Hair follicle dermal papilla cell (primary cell): ENCODE measurements around the gene CCL7. TPM values are rescaled to one million over a fixed set of nuclear protein-coding genes. Genes with fewer than 3 reads are reported as not detected.

Source experiments
- total RNA-seq: library from RNA; depleted of rRNA; stranded (reverse); fragments of >200 nt; gene quantifications from 2 replicates; pipeline ENCODE4 v1.2.3, GENCODE V29; 2012

Gene CCL7
- 0.24 TPM in 1 of 2 replicates, not detected in the other for total RNA-seq

GRCh38 chr17:34269969-34270368, at the start of gene CCL7:
TSS of gene CCL7 (plus strand) at chr17:34270221. CDS start at chr17:34270291, 70 bp downstream.

GRCh38 chr17:34254651-34255380, 15.2 kb upstream of the CCL7 start, which contains the start of gene CCL2:
TSS of gene CCL2 (plus strand) at chr17:34255285. CDS start at chr17:34255350, 65 bp downstream.

GRCh38 chr17:34285286-34285792, 15.3 kb downstream of the CCL7 start, which contains the start of gene CCL11:
TSS of gene CCL11 (plus strand) at chr17:34285742. CDS start at chr17:34285809, 67 bp downstream.

GRCh38 chr17:34319039-34319483, 49.0 kb downstream of the CCL7 start, which contains the start of gene CCL8:
TSS of gene CCL8 (plus strand) at chr17:34319435. CDS start at chr17:34319502, 67 bp downstream.

Other genes starting within 250 kb of the CCL7 start
- gene CCL2, start 14.9 kb upstream of the CCL7 start, total RNA-seq = 48.5 and 59.3 TPM in 2 replicates
- 0.61 TPM in 1 of 2 replicates, not detected in the other for gene CCL11, start 15.5 kb downstream of the CCL7 start, total RNA-seq
- gene CCL8, start 49.2 kb downstream of the CCL7 start, total RNA-seq = 0.12 and 0.32 TPM in 2 replicates
- not detected in 2 replicates for gene CCL13, start 86.3 kb downstream of the CCL7 start, total RNA-seq
- gene CCL1, start 93.0 kb downstream of the CCL7 start, total RNA-seq = not detected in 2 replicates